K562 (cell line): ENCODE measurements around the gene PLA2G2C. TPM values are rescaled to one million over a fixed set of nuclear protein-coding genes. Genes with fewer than 3 reads are reported as not detected.

ENCODE experiments used
- ATAC-seq: fragments of 200-7000 bp; cut with Tn5 transposase; 3 replicates; pipeline ENCODE4 v1.9.1; 2020; ENCODE audit warnings: moderate library complexity
- BruUV-seq: library from RNA; stranded (reverse); fragments of 400-500 nt; replicated peaks from 2 replicates; lab custom pipeline; 2021; lab: Mats Ljungman, UMichigan
- CTCF ChIA-PET: fragments of 300-600 bp; formaldehyde crosslinking; extraction: SDS; loops from one replicate; lab custom pipeline; 2021; ENCODE audit warnings: low intra/inter-chr PET ratio; lab: Yijun Ruan, JAX
- POLR2A ChIA-PET: fragments of 300-600, 350-650 bp; sonication (Branson Sonifier 250); formaldehyde crosslinking; extraction: SDS; loops from one replicate; lab custom pipeline; 2021; ENCODE audit warnings: antibody characterized with exemption, inconsistent platforms; lab: Yijun Ruan, JAX
- DNase-seq, 4 experiments: peaks; one replicate each; pipeline versions ENCODE4 v3.0.0 to v3.0.0-alpha.2; 2011 to 2018; ENCODE audit warnings: low spot score in 3 of 4, mixed read lengths in 3 of 4; ENCODE audit errors: extremely low read depth in 1 of 4
- FAIRE-seq: peaks from 2 replicates; lab custom pipeline; 2011; peaks lifted over from hg19 to GRCh38; lab: Jason Lieb, UNC
- H2AFZ ChIP-seq: 2 replicates; pipeline ENCODE4 v1.6.0; 2011; ENCODE audit warnings: low read depth, low read length, control low read depth, inconsistent platforms
- H3K27ac ChIP-seq: fragments of 200-600 bp; 3 replicates; pipeline ENCODE4 v1.8.0; 2011; ENCODE audit warnings: low read depth, mild to moderate bottlenecking, control low read depth, inconsistent platforms, low read length, moderate library complexity, mixed read lengths; ENCODE audit errors: extremely low read depth
- H3K27me3 ChIP-seq, 2 experiments: fragments of 300-600 bp in 1 of 2; 2 replicates in 1 of 2; 3 replicates in 1 of 2; pipeline versions ENCODE4 v1.6.0 to v1.8.0; 2011; ENCODE audit warnings: inconsistent platforms in 2 of 2, low read length in 2 of 2, mild to moderate bottlenecking in 1 of 2, mixed read lengths in 1 of 2, moderate library complexity in 1 of 2; ENCODE audit not compliant: control insufficient read depth in 2 of 2, insufficient read depth in 2 of 2
- H3K36me3 ChIP-seq: fragments of 300-600 bp; 3 replicates; pipeline ENCODE4 v1.8.0; 2011; ENCODE audit warnings: mild to moderate bottlenecking, low read length, inconsistent platforms; ENCODE audit not compliant: control insufficient read depth, insufficient read depth
- H3K4me1 ChIP-seq, 2 experiments: fragments of 200-600 bp in 1 of 2; replicated peaks in 1 of 2; 2 replicates in 1 of 2; 3 replicates in 1 of 2; pipeline versions ENCODE4 v1.5.1 to v1.8.0; 2011; ENCODE audit warnings: inconsistent platforms in 2 of 2, low read length in 2 of 2, mild to moderate bottlenecking in 1 of 2, mixed read lengths in 1 of 2, moderate library complexity in 1 of 2; ENCODE audit not compliant: control insufficient read depth in 2 of 2, insufficient read depth in 2 of 2
- H3K4me2 ChIP-seq: 2 replicates; pipeline ENCODE4 v1.6.1; 2011; ENCODE audit warnings: low read length, control low read depth, inconsistent platforms, mixed read lengths; ENCODE audit not compliant: insufficient read depth
- H3K4me3 ChIP-seq: fragments of 200-600 bp; sonication (generic), shearing (Covaris generic); 2 replicates; pipeline ENCODE4 v1.5.1; 2016; ENCODE audit warnings: control low read depth, inconsistent platforms
- H3K79me2 ChIP-seq: fragments of 200-600 bp; 3 replicates; pipeline ENCODE4 v1.8.0; 2011; ENCODE audit warnings: low read length, inconsistent platforms; ENCODE audit not compliant: control insufficient read depth, insufficient read depth
- H3K9ac ChIP-seq, 2 experiments: 2 replicates each; pipeline versions ENCODE4 v1.6.0 to v1.6.1; 2011; ENCODE audit warnings: low read depth in 2 of 2, low read length in 2 of 2, control low read depth in 1 of 2, inconsistent platforms in 1 of 2, mild to moderate bottlenecking in 1 of 2, mixed read lengths in 1 of 2; ENCODE audit not compliant: insufficient read depth in 1 of 2
- H3K9me1 ChIP-seq: one replicate; pipeline ENCODE4 v1.6.0; 2011; ENCODE audit warnings: inconsistent platforms, mild to moderate bottlenecking, low read length, moderate library complexity; ENCODE audit not compliant: control insufficient read depth, insufficient read depth
- H3K9me3 ChIP-seq: replicated peaks from 2 replicates; pipeline ENCODE4 v1.5.1; 2011; ENCODE audit warnings: low read depth, low read length, inconsistent platforms; ENCODE audit not compliant: control insufficient read depth, insufficient read depth
- H4K20me1 ChIP-seq: replicated peaks from 2 replicates; pipeline ENCODE4 v1.6.1; 2011; ENCODE audit warnings: low read length, inconsistent platforms, mixed read lengths; ENCODE audit not compliant: control insufficient read depth, insufficient read depth
- CBX2 ChIP-seq: fragments of 200-600 bp; sonication (generic); IDR thresholded peaks from one replicate; pipeline ENCODE4 v1.6.1; 2012; ENCODE audit warnings: mild to moderate bottlenecking, low read length, inconsistent platforms; ENCODE audit not compliant: insufficient read depth, poor library complexity, severe bottlenecking
- CHCHD3 ChIP-seq: fragments of 250-450 bp; sonication (Bioruptor Pico); IDR thresholded peaks from 2 replicates; pipeline ENCODE4 v2.1.2; 2022; ENCODE audit warnings: mild to moderate bottlenecking
- EP400 ChIP-seq: fragments of 450-650 bp; IDR thresholded peaks from 2 replicates; pipeline ENCODE4 v1.6.1; 2017; ENCODE audit warnings: antibody characterized with exemption, mild to moderate bottlenecking, moderate library complexity
- GTF2A2 ChIP-seq: IDR thresholded peaks from 2 replicates; pipeline ENCODE4 v1.6.1; 2016; ENCODE audit warnings: mild to moderate bottlenecking, missing genetic modification characterization, missing compliant biosample characterization
- KAT8 ChIP-seq: fragments of 450-650 bp; IDR thresholded peaks from 2 replicates; pipeline ENCODE4 v1.6.1; 2016; ENCODE audit warnings: low read depth, mild to moderate bottlenecking
- PPARD ChIP-seq: fragments of 250-450 bp; sonication (Bioruptor Pico); IDR thresholded peaks from 2 replicates; pipeline ENCODE4 v1.8.0; 2022; ENCODE audit warnings: inconsistent platforms, mild to moderate bottlenecking, moderate library complexity
- RBM39 ChIP-seq: fragments of 200-400 bp; formaldehyde crosslinking; optimal IDR thresholded peaks from 2 replicates; pipeline ENCODE3; 2018; ENCODE audit warnings: low read depth, low read length
- SMARCC2 ChIP-seq: fragments of 450-650 bp; IDR thresholded peaks from 2 replicates; pipeline ENCODE4 v1.6.1; 2017; ENCODE audit warnings: antibody characterized with exemption, moderate library complexity, mild to moderate bottlenecking, low read depth
- TSC22D4 ChIP-seq: fragments of 450-650 bp; IDR thresholded peaks from 2 replicates; pipeline ENCODE4 v1.6.1; 2016; ENCODE audit warnings: missing genetic modification characterization, missing biosample characterization, control low read depth
- ZBTB8A ChIP-seq: fragments of 450-650 bp; IDR thresholded peaks from 2 replicates; pipeline ENCODE4 v1.6.1; 2018; ENCODE audit warnings: mild to moderate bottlenecking, moderate library complexity; ENCODE audit not compliant: partially characterized antibody
- ZEB2 ChIP-seq: fragments of 450-650 bp; IDR thresholded peaks from 2 replicates; pipeline ENCODE4 v1.6.1; 2016
- ZNF764 ChIP-seq: fragments of 250-450 bp; sonication (Bioruptor Pico); IDR thresholded peaks from 2 replicates; pipeline ENCODE4 v1.4.0; 2020; ENCODE audit warnings: low read depth, mild to moderate bottlenecking, moderate library complexity
- WGBS: fragments of 100-300 bp; shearing (Covaris generic); methylation state at CpG from one replicate; pipeline ENCODE4 v1.1.6; 2016; ENCODE audit warnings: low coverage, mixed read lengths; ENCODE audit not compliant: insufficient coverage; ENCODE audit errors: missing lambda C conversion rate; 5-methylcytosine and 5-hydroxymethylcytosine counted together
- in situ Hi-C: fragments of 300-500 bp; cut with MboI; formaldehyde crosslinking; loops from 4 replicates; pipeline ENCODE4 v1.15.0; 2018; ENCODE audit warnings: inconsistent platforms, mixed read lengths
- intact Hi-C: fragments of 100-400 bp; cut with micrococcal nuclease; formaldehyde crosslinking; loops from 2 replicates; pipeline ENCODE4 v1.14.2; 2022
- polyA plus RNA-seq, 8 experiments: library from polyadenylated mRNA; depleted of rRNA in 4 of 8; stranded (reverse) in 5 of 8; unstranded in 3 of 8; fragments of >200 nt; fragmentation: Nextera tagmentation in 2 of 8; fragmentation: Illumina TruSeq in 1 of 8; extraction: Ambion mirVana in 2 of 8; extraction: Trizol in 1 of 8; gene quantifications; 2 replicates each; pipeline versions ENCODE4 v1.2.1 to v1.2.3, GENCODE V29; 2011 to 2014; ENCODE audit warnings: inconsistent platforms in 1 of 8, missing spikeins in 1 of 8
- total RNA-seq, 7 experiments: library from RNA; depleted of rRNA in 6 of 7; stranded (reverse); fragments of >200 nt in 6 of 7; fragmentation: Illumina TruSeq in 2 of 7; extraction: Trizol in 2 of 7; gene quantifications; 2 replicates each; pipeline versions ENCODE4 v1.2.1 to v1.2.3, GENCODE V29; 2011 to 2021; ENCODE audit warnings: low replicate concordance in 1 of 7
- TF ChIP-seq, protein P1 (sequence below): sonication (generic); formaldehyde crosslinking; IDR thresholded peaks from 2 replicates; pipeline ENCODE4 v1.8.0; 2023; ENCODE audit warnings: mild to moderate bottlenecking, missing genetic modification reagents
- TF ChIP-seq, protein P2 (sequence below): sonication (generic); formaldehyde crosslinking; IDR thresholded peaks from 2 replicates; pipeline ENCODE4 v1.9.0; 2022; ENCODE audit warnings: mild to moderate bottlenecking, missing genetic modification reagents
- TF ChIP-seq, protein P3 (sequence below): fragments of 250-450 bp; sonication (Bioruptor Pico); IDR thresholded peaks from 2 replicates; pipeline ENCODE4 v1.4.0; 2020; ENCODE audit warnings: mild to moderate bottlenecking, moderate library complexity, borderline replicate concordance

The PLA2G2C gene
- total and polyA plus RNA-seq, 9 of the 15 experiments (the other 6 are each of a cell fraction or from before 2014, with no cell fraction given), result 0.14 to 0.49 (median 0.21) TPM

DNA sequence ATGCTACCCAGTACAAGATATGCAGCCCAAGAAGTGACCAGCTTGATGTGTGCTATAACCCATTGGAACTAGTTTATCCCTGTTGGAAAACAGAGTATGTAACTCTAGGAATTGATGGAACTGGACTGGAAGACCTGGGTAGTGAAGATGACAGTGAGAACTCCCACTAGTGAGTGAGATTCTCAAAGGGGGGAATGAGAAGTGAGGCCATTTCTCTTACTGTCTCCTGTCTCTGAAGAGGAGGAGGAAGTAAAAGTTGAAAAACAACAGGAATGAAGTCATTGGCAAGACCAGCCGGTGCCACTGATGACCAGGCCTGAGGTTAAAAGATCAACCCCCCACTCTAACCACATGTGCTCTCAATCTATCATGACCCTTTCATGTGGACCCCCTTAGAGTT lies 26.3 kb downstream of the PLA2G2C start:
- no peak overlapping the region for H3K4me2 ChIP-seq
- ChIA-PET CTCF (no interaction called here), POLR2A (interaction anchor here (1.1 to 1.4 kb wide), 3 partner anchors 12 to 27 kb away, joined by 3 to 5 read pairs (median 4); no protein-coding TSS in a partner anchor)
- H3K4me1 ChIP-seq, result no peaks in the 10 kb centered on the region
- BruUV-seq, result no TSS peak
- peaks cover 0 to 17% of the 10 kb centered on the region in 2 experiments; a peak in 3 of 5 replicates for H3K27me3 ChIP-seq
- no peak for FAIRE-seq
- no peaks in the 10 kb centered on the region for H4K20me1 ChIP-seq
- peaks cover 12% of the 10 kb centered on the region for H3K9me3 ChIP-seq
- no peaks in the 10 kb centered on the region for H3K9me1 ChIP-seq
- no peak overlapping the region for H3K9ac ChIP-seq
- no peak for ATAC-seq
- no peak overlapping the region for H2AFZ ChIP-seq
- no peak overlapping the region for H3K27ac ChIP-seq
- no peak overlapping the region for H3K4me3 ChIP-seq
- DNase-seq, result peak in 1 of 4 experiments; percentile 60
- H3K79me2 ChIP-seq, result no peaks in the 10 kb centered on the region
- in situ Hi-C loops (no loop called here), intact Hi-C loops (loop anchor here (5.0 kb wide), 1 partner anchor 37 kb away; no protein-coding TSS in a partner anchor)
- WGBS, result 0% methylated on average over 1 of the region's 1 CpG
- H3K36me3 ChIP-seq, result no peaks in the 10 kb centered on the region
- TF ChIP-seq GTF2A2 (tag) (no peak), PPARD (CRISPR knock-in tag) (no peak), CBX2 (no peak), KAT8 (no peak), ZEB2 (0 out of 2 replicates have a peak, but pooled peaks have one; percentile 62), SMARCC2 (no peak), RBM39 (no peak), ZBTB8A (no peak), CHCHD3 (CRISPR knock-in tag) (no peak), ZNF764 (no peak), TSC22D4 (tag) (no peak), EP400 (no peak)
- TF ChIP-seq, protein P1, sequence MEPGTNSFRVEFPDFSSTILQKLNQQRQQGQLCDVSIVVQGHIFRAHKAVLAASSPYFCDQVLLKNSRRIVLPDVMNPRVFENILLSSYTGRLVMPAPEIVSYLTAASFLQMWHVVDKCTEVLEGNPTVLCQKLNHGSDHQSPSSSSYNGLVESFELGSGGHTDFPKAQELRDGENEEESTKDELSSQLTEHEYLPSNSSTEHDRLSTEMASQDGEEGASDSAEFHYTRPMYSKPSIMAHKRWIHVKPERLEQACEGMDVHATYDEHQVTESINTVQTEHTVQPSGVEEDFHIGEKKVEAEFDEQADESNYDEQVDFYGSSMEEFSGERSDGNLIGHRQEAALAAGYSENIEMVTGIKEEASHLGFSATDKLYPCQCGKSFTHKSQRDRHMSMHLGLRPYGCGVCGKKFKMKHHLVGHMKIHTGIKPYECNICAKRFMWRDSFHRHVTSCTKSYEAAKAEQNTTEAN, result no peak
- TF ChIP-seq, protein P2, sequence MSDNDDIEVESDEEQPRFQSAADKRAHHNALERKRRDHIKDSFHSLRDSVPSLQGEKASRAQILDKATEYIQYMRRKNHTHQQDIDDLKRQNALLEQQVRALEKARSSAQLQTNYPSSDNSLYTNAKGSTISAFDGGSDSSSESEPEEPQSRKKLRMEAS, result no peak
- TF ChIP-seq, protein P3, sequence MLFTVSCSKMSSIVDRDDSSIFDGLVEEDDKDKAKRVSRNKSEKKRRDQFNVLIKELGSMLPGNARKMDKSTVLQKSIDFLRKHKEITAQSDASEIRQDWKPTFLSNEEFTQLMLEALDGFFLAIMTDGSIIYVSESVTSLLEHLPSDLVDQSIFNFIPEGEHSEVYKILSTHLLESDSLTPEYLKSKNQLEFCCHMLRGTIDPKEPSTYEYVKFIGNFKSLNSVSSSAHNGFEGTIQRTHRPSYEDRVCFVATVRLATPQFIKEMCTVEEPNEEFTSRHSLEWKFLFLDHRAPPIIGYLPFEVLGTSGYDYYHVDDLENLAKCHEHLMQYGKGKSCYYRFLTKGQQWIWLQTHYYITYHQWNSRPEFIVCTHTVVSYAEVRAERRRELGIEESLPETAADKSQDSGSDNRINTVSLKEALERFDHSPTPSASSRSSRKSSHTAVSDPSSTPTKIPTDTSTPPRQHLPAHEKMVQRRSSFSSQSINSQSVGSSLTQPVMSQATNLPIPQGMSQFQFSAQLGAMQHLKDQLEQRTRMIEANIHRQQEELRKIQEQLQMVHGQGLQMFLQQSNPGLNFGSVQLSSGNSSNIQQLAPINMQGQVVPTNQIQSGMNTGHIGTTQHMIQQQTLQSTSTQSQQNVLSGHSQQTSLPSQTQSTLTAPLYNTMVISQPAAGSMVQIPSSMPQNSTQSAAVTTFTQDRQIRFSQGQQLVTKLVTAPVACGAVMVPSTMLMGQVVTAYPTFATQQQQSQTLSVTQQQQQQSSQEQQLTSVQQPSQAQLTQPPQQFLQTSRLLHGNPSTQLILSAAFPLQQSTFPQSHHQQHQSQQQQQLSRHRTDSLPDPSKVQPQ (CRISPR knock-in tag), result no peak
